Cardiac septum (tissue), 1 donor: ENCODE measurements around the gene TFAP2A. TPM values are rescaled to one million over a fixed set of nuclear protein-coding genes. Genes with fewer than 3 reads are reported as not detected.

Source experiments
- DNase-seq: peaks from one replicate; pipeline ENCODE4 v3.0.0-alpha.2; 2020; ENCODE audit warnings: low spot score
- intact Hi-C: fragments of 100-400 bp; cut with DNase I; formaldehyde crosslinking; loops from one replicate; pipeline ENCODE4 v1.14.0; 2022
- long read RNA-seq: library from polyadenylated mRNA; unstranded; transcript quantifications from one replicate; pipeline ENCODE4 v2.0.0, GENCODE V29; 2021
- total RNA-seq: library from RNA; stranded (reverse); fragmentation: NEBNext Ultra II Directional; extraction: Animal tissue kit (Norgen Biotek cat#: 25700); gene quantifications from one replicate; pipeline ENCODE4 v1.2.1, GENCODE V29; 2021
- donor health status: DM: no; HTN: no; CAD: no.

TFAP2A gene
- total RNA-seq, result 0.54 TPM
- long read RNA-seq, partial matches to known transcripts, result 1 of 1 reads
- long read RNA-seq, other reads (novel, unspliced or antisense), result 0 of 1 reads

DNA sequence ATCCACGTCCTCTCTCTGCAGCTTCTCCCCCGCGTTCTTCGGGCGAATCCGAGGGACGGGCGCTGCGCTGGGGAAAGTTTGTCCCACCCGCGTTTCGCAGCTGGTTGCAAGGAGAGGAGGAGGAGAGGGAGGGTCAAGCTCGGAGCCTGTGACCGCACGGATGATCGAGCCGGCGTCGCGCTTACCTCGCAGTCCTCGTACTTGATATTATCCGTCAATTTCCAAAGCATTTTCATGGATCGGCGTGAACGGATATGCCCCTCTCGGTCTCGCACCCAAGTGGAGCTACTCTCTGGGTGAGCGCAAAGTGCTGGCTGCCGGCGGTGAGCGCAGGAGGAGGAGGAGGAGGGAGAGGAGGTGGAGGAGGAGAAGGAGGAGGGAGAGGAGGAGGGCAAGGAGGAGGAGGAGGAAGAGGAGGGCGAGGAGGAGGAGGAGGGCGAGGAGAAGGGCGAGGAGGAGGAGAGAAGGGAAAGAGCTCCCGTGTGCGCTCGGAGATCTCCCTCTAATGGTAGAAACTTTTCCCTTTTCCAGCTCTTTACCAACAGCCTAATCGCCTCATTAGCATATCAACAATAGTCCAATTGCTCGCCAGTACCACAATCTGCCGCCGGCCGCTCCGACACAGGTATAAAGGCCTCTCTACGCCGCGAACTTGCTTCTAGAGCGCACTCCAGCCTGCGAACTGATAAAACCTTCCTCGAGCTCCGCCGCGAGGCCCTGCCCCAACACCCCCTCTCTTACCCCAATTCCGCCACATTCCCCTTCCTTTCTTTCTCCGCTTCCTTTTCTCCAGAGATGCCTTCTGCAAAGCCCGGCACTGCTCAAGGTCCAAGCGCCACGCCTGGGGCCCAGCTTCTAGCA lies at the start of gene TFAP2A:
TFAP2A (minus strand) TSS at position 319 of the 861 bp plus-strand sequence; CDS start at position 236, 83 bp downstream.
- DNase-seq, result no peak

DNA sequence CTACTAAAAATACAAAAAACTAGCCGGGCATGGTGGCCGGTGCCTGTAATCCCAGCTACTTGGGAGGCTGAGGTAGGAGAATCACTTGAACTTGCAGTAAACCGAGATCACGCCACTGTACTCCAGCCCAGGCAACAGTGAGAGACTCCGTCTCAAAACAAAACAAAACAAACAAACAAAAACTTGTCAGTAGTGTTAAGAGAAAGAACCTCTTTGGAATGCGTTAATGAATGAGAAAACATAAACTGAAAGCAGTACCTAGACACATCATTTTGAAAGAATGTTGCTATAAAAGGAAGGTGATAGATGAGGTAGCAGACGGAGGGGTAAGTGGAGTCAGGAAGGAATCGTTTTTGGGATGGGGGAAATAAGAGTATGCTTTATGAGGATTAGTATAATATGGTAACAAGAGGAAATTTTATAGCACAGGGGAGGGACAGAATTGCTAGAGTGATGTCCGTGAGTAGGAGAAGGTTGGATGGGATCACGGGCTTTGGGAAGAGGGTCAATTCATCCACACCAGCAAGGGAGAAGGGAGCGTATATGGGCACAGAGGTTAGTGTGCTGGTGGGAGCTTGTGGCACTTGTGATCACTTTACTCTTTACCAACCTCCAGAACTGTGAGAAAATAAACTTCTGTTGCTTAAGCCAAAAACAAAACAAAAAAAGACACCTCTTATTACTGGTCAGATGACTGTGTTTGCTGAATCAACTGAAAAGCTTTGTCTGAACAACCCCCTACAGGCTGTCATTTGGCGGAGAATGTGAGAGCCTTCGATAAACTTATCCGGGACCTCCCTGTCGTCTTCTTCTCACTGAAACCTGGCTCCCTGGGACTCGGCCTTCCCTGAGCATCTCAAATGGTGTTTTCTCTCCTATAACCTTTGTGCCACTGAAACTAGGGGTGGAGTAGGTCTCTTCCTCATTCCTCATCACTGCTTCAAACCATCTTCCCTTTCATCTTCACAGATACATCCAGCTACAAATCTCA lies 48.9 kb upstream of the TFAP2A start:
- intact Hi-C loops, result no loop called here
- no peak for DNase-seq

More for the DNA sequence above, at the start of gene TFAP2A:
- intact Hi-C loops, result no loop called here

DNA sequence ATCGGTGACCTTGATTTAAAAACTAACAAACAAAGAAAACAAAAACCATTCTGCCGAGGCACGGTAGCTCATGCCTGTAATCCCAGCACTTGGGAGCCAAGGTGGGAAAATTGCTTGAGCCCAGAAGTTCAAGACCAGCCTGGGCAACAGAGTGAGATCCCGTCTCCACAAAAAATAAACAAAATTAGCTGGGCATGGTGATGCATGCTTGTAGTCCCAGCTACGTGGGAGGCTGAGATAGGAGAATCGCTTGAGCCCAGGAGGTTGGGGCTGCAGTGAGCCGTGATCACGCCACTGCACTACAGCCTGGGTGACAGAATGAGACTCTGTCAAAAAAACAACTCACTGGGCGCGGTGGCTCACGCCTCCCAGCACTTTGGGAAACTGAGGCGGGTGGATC lies 48.2 kb upstream of the TFAP2A start:
- no peak for DNase-seq
- intact Hi-C loops, result no loop called here

DNA sequence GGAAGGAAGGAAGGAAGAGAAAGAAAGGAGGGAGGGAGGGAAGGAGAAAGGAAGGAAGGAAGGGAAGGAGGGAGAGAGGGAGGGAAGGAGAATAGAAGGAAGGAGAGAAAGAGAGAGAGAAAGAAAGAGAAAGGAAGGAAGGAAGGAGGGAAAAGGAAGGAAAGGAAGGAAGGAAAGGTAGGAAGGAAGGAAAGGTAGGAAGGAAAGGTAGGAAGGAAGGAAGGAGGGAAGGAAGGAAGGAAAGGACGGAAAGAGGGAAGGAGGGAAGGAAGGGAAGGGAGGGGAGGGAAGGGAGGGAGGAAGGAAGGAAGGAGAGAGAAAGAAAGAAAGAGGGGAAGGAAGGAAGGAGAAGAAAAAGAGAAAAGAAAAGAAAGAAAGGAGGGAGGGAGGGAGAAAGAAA lies 47.0 kb upstream of the TFAP2A start:
- no peak for DNase-seq
- intact Hi-C loops, result no loop called here

DNA sequence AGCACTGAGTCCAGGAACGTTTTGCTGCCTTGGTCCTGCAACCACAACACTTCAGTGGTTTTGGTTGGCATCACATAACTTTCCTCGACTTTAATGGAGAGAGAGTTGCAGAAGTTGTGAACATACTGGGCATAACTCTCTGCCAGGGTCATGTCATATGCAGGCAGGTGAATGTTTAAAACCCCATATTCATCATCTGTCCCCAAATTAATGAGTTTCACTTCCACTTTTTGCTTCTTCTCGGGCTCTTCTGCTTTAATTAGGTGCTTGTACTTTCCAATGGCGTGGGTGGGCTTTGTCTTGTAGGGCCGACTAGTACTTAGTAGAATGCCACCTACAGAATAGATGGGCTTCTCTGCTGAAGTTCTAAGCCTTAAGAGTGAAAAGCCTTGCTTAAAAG lies 45.2 kb upstream of the TFAP2A start:
- intact Hi-C loops, result no loop called here
- DNase-seq, result no peak

DNA sequence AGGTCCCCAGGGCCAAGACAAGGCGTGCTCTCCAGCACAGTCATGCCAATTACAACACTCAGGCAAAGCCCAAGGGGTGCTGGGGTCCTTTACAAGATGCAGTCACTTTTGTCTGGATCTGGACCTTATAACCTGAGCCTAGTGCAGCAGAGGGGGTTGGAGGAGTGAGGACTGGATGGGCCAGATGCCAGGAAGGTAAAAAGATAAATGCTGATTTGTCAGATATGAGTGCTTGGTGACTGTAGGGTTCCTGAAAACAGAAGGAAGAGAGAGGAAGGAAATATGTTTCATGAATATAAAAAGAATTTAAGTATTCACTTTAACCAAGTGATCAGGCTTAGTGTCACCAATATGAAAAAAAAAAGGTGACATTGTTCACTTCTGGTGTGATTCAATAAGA lies 43.4 kb upstream of the TFAP2A start:
- intact Hi-C loops, result no loop called here
- DNase-seq, result no peak

DNA sequence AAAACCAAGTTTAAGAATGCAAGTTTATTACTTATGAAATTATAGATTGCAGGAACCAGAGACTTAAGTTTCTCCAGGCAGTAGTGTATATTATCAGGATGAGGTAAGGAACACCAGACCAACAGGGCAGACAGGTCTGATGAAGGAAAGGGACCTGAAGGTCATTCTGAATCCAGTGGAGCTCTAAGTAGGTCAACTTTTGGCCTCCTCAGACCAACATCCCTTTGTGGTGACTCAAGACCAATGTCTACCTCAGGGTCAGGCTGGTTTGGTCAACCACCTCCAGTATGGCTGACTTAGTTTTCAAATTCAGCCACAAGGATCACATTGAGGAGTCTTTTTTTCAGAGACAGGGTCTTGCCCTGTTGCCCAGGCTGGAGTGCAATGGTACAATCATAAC lies 38.7 kb upstream of the TFAP2A start:
- intact Hi-C loops, result no loop called here
- no peak for DNase-seq

DNA sequence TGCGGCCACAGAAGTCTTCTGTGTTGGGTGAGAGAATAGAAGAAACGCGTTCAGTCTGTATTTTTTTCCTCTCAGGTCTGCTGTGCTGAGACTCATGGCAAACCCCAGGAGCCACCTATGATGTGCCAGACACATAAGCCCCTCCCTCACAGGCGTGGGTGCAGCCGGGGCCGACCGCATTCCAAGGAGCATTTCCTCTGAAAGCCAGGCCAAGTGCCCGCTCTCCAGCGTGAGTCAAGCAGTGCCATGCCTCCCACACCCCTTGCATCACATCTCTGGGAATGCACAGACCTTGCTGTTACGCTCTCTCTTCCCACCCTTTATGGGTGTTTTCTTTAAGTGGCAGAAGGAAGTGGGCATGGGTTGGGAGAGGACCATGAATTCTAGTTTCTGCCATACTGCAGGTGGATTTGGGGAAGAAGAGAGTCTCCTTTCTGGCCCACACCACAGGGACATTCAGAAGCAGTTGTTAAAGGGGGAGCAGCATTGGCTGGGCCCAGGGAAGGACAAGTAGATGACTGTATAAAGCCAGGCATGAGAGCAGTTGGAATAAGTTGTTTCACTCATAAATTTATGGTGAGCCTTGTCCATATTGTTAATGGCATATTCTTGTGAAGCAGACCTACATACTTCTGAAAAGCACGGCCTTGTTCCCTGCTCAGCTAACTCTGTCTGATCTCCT lies 37.1 kb upstream of the TFAP2A start:
- DNase-seq, result no peak
- intact Hi-C loops, result no loop called here

DNA sequence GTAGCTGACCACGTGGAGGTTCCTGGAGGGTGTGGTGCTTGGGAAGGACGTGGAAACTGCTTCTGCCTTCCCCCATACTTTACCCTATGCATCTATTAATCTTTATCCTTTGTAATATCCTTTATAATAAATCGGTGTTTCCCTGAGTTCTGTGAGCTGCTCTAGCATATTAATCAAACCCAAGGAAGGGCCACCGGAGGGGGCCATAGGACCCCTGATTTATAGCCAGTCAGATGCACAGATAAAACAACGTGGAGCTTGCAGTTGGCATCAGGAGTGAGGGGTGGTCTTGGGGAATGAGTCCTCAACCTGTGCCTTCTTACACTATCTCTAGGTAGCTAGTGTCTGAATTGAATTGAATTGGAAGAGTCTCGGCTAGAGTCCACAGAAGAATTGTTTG lies 36.5 kb upstream of the TFAP2A start:
- no peak for DNase-seq
- intact Hi-C loops, result no loop called here

DNA sequence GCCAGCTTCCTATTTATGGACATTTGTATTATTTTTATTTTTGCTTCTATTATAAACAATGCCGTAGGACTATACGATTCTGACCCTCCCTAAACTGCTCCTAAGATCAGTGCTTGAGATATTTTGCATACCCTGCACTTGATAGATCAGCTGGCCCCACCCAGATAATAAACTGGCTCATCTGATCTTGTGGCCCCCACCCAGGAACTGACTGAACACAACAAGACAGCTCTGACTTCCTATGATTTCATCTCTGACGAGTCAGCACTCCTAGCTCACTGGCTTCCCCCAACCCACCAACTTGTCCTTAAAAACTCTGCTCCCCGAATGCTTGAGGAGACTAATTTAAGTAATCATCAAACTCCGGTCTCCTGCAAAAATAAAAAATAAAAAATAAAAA lies 34.9 kb upstream of the TFAP2A start:
- no peak for DNase-seq
- intact Hi-C loops, result no loop called here

DNA sequence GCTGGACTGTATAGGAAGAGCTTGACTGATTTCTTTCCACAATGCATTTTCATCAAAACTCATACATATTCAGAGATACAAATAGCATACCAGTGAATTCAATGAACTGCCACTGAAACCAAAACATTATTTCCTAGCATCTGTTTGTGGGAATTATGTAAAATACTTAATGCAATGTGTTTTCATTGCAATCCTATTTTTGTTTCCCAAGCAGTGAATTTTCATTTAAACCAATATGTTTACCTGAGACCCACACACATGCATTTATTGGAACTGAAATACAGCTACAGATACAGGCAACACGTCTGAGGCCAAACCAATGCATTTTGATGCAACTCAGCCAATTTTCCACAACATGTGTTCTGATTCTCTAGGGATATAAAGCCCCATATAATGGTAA lies 33.2 kb upstream of the TFAP2A start:
- intact Hi-C loops, result no loop called here
- DNase-seq, result no peak

DNA sequence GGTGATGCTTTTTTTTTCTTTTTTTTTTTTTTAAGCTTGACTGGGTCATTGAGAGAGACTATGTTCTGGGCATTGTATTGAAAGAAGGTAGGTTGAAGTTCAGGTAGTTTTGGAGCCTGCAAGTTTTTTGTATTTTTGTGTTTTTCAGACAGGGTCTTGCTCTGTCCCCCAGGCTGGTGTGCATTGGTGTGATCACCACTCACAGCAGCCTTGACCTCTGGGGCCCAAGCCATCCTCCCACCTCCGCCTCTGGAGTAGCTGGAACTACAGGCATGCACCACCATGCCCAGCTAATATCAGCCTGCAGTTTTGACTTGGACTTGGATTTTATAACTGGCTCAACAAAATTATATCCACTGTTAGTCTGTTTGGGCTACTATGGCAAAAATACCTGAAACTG lies 31.7 kb upstream of the TFAP2A start:
- DNase-seq, result no peak
- intact Hi-C loops, result no loop called here

DNA sequence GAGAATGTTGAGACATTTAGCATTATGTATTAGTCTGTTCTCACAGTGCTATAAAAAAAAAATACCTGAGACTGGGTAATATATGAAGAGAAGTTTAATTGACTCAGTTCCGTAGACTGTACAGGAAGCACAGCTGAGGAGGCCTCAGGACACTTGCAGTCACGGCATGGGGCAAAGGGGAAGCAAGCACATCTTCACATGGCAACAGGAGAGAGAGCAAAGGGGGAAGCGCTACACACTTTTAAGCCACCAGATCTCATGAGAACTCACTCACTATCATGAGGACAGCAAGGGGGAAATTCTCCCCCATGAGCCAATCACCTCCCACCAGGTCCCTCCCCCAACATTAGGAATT lies 26.8 kb upstream of the TFAP2A start:
- intact Hi-C loops, result no loop called here
- DNase-seq, result no peak

DNA sequence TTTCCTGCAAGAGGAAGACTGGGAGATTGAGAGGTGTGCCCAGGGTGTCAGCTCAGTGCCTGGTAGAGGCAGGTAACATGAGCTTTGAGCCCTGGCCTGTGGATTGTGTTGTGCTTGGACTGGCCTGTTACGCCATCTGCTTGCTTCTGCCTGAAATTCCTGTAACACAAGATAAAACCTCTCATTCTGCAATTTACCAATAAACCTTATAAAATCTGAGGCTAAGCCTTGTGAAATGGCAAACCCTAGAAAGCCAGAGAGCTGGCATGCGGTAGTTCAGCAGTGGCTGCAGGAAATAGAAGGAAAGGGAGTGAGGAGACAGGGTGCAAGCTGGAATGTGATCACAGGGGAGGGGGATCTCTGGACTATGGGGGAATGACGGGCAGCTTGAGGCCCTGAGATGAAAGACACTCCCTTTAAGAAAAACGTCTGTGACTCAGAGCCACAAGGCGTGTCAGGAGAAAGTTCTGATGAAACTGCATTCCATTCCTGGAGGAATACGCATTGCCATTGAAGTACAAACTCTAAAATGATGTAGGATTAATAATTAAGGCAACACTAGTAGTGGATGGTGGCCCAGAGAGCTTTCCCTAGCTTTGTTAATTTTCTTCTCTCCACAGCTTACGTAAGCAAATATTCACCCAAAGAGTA lies 26.3 kb upstream of the TFAP2A start:
- intact Hi-C loops, result no loop called here

DNA sequence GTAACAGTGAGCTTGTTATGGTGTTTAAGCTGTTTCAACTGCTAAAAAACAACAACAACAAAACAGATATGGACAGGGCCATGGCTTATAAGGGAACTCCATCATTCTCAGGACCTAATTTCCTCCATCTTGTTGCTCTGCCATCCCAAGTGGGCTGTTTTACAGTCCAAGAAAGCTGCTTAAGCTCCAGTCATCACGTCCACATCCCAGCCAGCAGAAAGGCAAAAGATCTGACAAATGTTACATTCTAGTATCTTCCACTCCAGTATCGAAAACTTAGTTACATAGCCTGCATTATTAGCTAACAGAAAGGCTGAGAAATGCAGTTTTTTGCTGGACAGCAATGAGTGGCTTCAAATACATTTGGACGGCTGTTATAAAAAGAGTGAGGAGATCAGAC lies 23.0 kb upstream of the TFAP2A start:
- DNase-seq, result no peak
- intact Hi-C loops, result loop anchor here (5.0 to 10.0 kb wide), 2 partner anchors 893 to 1456 kb away; no protein-coding TSS in a partner anchor

More for the DNA sequence above, 26.3 kb upstream of the TFAP2A start:
- DNase-seq, result no peak

DNA sequence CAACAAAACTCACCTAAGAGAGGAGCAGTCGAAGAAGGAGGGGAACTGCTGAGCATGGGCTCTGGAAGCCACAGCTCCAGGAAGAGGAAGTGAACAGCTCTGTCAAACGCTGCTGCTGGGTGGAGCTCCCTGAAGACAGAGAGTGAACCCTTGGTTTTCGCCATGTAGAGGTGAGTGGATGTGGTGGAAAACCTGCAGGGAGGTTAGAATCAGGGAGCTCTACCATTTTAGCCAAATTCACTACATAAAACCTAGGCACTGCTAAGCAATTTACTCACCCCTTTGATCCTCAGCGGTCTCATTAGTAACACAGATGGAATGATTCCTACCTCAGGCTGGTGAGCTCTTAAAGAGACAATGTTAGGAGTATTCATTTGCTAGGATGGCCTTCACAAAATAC lies 19.4 kb upstream of the TFAP2A start:
- no peak for DNase-seq

DNA sequence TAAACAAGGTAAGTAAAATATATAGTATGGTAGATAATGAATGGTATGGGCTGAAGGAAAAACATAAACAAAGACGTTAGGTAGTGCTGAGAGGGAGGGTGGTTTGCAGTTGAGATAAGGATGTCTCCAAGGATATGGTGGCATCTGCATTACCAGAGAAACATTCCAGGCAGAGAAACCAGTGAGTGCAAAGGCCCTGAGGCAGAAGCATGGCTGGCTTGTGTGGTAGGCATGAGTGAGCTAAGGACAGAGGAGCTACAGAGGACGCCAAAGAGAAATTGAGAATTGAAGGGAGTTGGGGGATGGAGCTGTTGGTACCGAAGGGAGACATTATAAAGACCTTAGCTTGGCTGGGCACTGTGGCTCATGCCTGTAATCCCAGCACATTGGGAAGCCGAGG lies 18.4 kb upstream of the TFAP2A start:
- intact Hi-C loops, result loop anchor here (10.0 kb wide), 1 partner anchor 889 kb away; no protein-coding TSS in a partner anchor
- DNase-seq, result no peak

More for the DNA sequence above, 19.4 kb upstream of the TFAP2A start:
- intact Hi-C loops, result loop anchor here (10.0 kb wide), 1 partner anchor 889 kb away; no protein-coding TSS in a partner anchor

DNA sequence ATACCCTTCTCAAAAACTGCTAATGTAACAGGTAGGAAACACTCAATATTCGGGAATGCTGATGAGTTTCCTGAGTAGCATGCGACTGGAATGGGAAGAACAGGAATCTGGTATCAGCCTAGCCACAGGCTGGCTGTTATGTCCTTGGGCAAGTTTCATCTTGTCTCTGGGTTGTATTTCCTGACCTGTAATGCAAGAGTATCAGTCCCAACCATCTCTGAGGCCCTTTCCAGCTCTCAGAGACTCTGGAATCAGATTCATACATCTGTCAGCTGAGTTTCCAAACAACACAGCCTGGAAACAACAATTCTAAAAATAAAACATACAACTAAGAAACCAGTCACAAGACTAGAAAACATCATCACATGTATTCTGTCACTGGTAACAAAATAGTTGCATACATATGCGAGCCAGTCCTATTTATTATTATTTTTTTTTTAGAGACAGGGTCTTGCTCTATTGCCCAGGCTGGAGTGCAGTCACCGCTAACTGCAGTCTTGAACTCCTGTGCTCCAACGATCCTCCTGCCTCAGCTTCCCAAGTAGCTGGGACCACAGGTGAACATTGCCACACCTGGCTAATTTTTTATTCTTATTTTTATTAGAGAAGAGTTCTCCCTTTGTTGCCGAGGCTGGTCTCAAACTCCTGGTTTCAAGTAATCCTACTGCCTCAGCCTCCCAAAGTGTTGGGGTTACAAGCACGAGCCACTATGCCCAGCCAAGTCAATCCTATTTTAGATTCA lies 16.7 kb upstream of the TFAP2A start:
- intact Hi-C loops, result loop anchor here (10.0 kb wide), 1 partner anchor 887 kb away; no protein-coding TSS in a partner anchor
- no peak for DNase-seq
